ENCODE results near the gene PUM1. TPM values are rescaled to one million over a fixed set of nuclear protein-coding genes. Genes with fewer than 3 reads are reported as not detected.
"Not testable (repeated sequence)": the region's sequence is repeated elsewhere in the genome, so short reads cannot be mapped to it uniquely, and the experiment has no call there.

Gene PUM1, protein sequence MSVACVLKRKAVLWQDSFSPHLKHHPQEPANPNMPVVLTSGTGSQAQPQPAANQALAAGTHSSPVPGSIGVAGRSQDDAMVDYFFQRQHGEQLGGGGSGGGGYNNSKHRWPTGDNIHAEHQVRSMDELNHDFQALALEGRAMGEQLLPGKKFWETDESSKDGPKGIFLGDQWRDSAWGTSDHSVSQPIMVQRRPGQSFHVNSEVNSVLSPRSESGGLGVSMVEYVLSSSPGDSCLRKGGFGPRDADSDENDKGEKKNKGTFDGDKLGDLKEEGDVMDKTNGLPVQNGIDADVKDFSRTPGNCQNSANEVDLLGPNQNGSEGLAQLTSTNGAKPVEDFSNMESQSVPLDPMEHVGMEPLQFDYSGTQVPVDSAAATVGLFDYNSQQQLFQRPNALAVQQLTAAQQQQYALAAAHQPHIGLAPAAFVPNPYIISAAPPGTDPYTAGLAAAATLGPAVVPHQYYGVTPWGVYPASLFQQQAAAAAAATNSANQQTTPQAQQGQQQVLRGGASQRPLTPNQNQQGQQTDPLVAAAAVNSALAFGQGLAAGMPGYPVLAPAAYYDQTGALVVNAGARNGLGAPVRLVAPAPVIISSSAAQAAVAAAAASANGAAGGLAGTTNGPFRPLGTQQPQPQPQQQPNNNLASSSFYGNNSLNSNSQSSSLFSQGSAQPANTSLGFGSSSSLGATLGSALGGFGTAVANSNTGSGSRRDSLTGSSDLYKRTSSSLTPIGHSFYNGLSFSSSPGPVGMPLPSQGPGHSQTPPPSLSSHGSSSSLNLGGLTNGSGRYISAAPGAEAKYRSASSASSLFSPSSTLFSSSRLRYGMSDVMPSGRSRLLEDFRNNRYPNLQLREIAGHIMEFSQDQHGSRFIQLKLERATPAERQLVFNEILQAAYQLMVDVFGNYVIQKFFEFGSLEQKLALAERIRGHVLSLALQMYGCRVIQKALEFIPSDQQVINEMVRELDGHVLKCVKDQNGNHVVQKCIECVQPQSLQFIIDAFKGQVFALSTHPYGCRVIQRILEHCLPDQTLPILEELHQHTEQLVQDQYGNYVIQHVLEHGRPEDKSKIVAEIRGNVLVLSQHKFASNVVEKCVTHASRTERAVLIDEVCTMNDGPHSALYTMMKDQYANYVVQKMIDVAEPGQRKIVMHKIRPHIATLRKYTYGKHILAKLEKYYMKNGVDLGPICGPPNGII
- 88.0 TPM for polyA plus RNA-seq

GRCh38 chr1:31065310-31066217, at the start of gene PUM1:
Gene PUM1, minus strand, starts transcription at chr1:31065717. Its CDS starts 6,151 bp downstream, at chr1:31059566.
- Mint-ChIP-seq H3K27ac (peak within 1 kb of the TSS; percentile 97 to 100 (median 97)), H3K27me3 (no peaks in the 10 kb centered on the region), H3K9me3 (no peaks in the 10 kb centered on the region), H3K4me1 (peaks cover 25 to 28% (median 25%) of the 10 kb centered on the region in 3 donors), H3K4me3 (peak within 1 kb of the TSS; percentile 93 to 98 (median 97)), H3K36me3 (peaks cover 1% of the 10 kb centered on the region)

- Mint-ChIP-seq H3K36me3 (peaks cover 3% of the 10 kb centered on the region), H3K27ac (no peak overlapping the region), H3K27me3 (peaks cover 6% of the 10 kb centered on the region), H3K9me3 (no peaks in the 10 kb centered on the region), H3K4me1 (peaks cover 2 to 5% (median 4%) of the 10 kb centered on the region in 3 donors), H3K4me3 (no peak overlapping the region)
Measured at GRCh38 chr1:31112266-31112935, 46.9 kb upstream of the PUM1 start.

GRCh38 chr1:31111290-31111951, 45.9 kb upstream of the PUM1 start:
- H3K4me1 Mint-ChIP-seq, result peaks cover 2 to 5% (median 4%) of the 10 kb centered on the region in 3 donors
- H3K27ac Mint-ChIP-seq, result no peak overlapping the region
- no peak overlapping the region for H3K4me3 Mint-ChIP-seq
- no peaks in the 10 kb centered on the region for H3K9me3 Mint-ChIP-seq
- H3K36me3 Mint-ChIP-seq, result peaks cover 3% of the 10 kb centered on the region
- H3K27me3 Mint-ChIP-seq, result peaks cover 4% of the 10 kb centered on the region

DNA sequence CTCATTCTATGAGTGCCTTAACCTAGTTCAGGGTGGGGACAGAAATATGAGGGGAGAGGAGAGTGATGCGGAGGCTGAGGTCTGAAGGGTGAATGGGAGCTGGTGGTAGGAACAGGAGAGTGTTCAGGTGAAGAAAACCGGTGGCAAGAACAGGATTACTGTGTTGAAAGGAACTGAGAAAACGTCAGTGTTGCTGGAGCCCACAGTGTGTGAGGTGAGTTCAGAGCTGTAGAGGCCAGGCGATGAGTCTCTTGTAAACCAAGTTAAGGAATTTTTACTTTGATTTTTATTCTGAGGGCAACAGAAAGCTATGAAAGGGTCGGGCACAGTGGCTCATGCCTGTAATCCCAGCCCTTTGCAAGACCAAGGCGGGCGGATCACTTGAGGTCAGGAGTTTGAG, 45.3 kb upstream of the PUM1 start:
- Mint-ChIP-seq H3K36me3 (peaks cover 3% of the 10 kb centered on the region), H3K9me3 (no peaks in the 10 kb centered on the region), H3K4me3 (no peak overlapping the region), H3K27me3 (peaks cover 2% of the 10 kb centered on the region), H3K4me1 (peaks cover 2 to 5% (median 4%) of the 10 kb centered on the region in 3 donors), H3K27ac (no peak overlapping the region)

GRCh38 chr1:31108861-31109260, 43.3 kb upstream of the PUM1 start:
- Mint-ChIP-seq H3K27ac (no peak overlapping the region), H3K9me3 (no peaks in the 10 kb centered on the region), H3K27me3 (peaks cover 2% of the 10 kb centered on the region), H3K4me3 (no peak overlapping the region), H3K36me3 (peaks cover 3% of the 10 kb centered on the region), H3K4me1 (peaks cover 2 to 5% (median 4%) of the 10 kb centered on the region in 3 donors)

- Mint-ChIP-seq H3K27me3 (peaks cover 5% of the 10 kb centered on the region), H3K9me3 (no peaks in the 10 kb centered on the region)
Measured at GRCh38 chr1:31105646-31106045, 40.1 kb upstream of the PUM1 start.

GRCh38 chr1:31102501-31102950, 37.0 kb upstream of the PUM1 start:
- Mint-ChIP-seq H3K27me3 (peaks cover 3% of the 10 kb centered on the region), H3K27ac (no peak overlapping the region), H3K36me3 (no peaks in the 10 kb centered on the region), H3K4me1 (no peaks in the 10 kb centered on the region), H3K9me3 (no peaks in the 10 kb centered on the region), H3K4me3 (no peak overlapping the region)

More at GRCh38 chr1:31105646-31106045, 40.1 kb upstream of the PUM1 start:
- Mint-ChIP-seq H3K27ac (no peak overlapping the region), H3K4me1 (peaks cover 2 to 5% (median 4%) of the 10 kb centered on the region in 3 donors), H3K36me3 (peaks cover 2% of the 10 kb centered on the region), H3K4me3 (no peak overlapping the region)

DNA sequence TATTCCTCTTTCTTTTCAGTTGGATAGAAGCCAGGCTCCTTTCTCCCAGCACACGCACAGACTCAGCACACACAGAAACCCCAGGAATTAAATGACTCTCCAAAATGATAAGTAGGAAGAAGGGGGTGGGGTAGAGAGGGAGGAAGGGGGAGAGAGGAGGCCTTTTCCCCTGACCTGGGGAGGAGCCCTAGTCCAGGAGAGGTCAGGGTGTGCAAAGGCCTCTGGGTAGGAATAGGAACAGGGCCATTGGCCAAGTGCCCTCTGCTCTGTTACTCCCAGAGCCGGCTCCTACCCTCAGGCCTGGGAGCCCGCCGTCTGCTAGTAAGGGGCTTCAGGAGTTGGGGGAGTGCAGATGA, 35.6 kb upstream of the PUM1 start:
- Mint-ChIP-seq H3K27me3 (peaks cover 3% of the 10 kb centered on the region), H3K9me3 (no peaks in the 10 kb centered on the region), H3K27ac (no peak overlapping the region), H3K4me1 (no peaks in the 10 kb centered on the region), H3K4me3 (no peak overlapping the region), H3K36me3 (no peaks in the 10 kb centered on the region)

DNA sequence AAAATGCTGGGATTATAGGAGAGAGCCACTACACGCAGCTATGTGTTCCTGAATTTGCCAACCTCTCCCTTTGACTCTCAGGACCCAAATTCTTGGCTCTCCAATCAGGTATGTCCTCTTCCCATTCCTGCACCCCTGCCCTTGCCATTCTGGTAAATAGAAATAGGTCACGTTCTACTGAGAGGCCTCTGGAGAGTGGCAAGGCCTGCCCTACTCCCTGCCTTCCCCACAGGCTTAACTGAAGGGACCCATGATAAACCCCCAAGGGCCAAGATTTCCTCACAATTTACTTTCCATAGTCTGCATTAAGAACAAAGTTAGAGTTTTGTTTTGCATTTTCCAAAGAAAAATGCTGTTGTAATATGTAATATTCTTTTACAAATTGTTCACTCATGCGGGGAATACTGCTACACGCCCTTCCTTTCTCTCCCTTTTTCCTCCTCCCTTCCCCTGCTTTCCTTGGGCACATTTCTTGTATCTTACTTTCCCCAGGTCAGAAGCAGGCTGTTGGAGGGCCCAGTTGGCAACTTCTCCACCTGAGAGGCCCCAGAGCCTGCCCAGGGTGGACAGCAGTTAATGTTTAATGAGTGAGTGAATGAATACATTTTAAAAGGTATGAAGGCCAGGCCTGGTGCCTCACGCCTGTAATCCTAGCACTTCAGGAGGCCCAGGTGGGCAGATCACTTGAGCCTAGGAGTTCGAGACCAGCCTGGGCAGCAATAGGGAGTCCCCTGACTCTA, 33.9 kb upstream of the PUM1 start:
- no peaks in the 10 kb centered on the region for H3K9me3 Mint-ChIP-seq
- H3K27ac Mint-ChIP-seq, result no peak overlapping the region
- H3K4me1 Mint-ChIP-seq, result no peaks in the 10 kb centered on the region
- H3K36me3 Mint-ChIP-seq, result no peaks in the 10 kb centered on the region
- peaks cover 5% of the 10 kb centered on the region for H3K27me3 Mint-ChIP-seq
- no peak overlapping the region for H3K4me3 Mint-ChIP-seq

- no peaks in the 10 kb centered on the region for H3K36me3 Mint-ChIP-seq
- H3K27me3 Mint-ChIP-seq, result peaks cover 3% of the 10 kb centered on the region
Measured at GRCh38 chr1:31095985-31096384, 30.5 kb upstream of the PUM1 start.

GRCh38 chr1:31095298-31095981, 29.9 kb upstream of the PUM1 start:
- Mint-ChIP-seq H3K4me1 (no peaks in the 10 kb centered on the region), H3K9me3 (no peaks in the 10 kb centered on the region), H3K27ac (no peak overlapping the region), H3K27me3 (peaks cover 3% of the 10 kb centered on the region), H3K36me3 (no peaks in the 10 kb centered on the region), H3K4me3 (no peak overlapping the region)

More at GRCh38 chr1:31095985-31096384, 30.5 kb upstream of the PUM1 start:
- H3K27ac Mint-ChIP-seq, result no peak overlapping the region
- H3K4me3 Mint-ChIP-seq, result no peak overlapping the region
- H3K4me1 Mint-ChIP-seq, result no peaks in the 10 kb centered on the region
- H3K9me3 Mint-ChIP-seq, result no peaks in the 10 kb centered on the region

GRCh38 chr1:31088081-31088480, 22.6 kb upstream of the PUM1 start:
- H3K9me3 Mint-ChIP-seq, H3K36me3 Mint-ChIP-seq, H3K27ac Mint-ChIP-seq, H3K27me3 Mint-ChIP-seq, H3K4me3 Mint-ChIP-seq, H3K4me1 Mint-ChIP-seq: not testable (repeated sequence)

Data from IgD-negative memory B cell (primary cell).